ENCODE results near the gene CAPN9. TPM values are rescaled to one million over a fixed set of nuclear protein-coding genes. Genes with fewer than 3 reads are reported as not detected.

Gene CAPN9
- total and polyA plus RNA-seq, 2 donors (not counting 3 experiments of a cell fraction or from before 2014, with no cell fraction given): not detected

GRCh38 chr1:230796626-230797025 is 49.4 kb downstream of the CAPN9 start:
- no peaks in the 10 kb centered on the region for H3K79me2 ChIP-seq (ENCODE audit: control insufficient read depth, insufficient read depth, low read length)
- H3K36me3 ChIP-seq (ENCODE audit: control insufficient read depth in 2 of 2, extremely low read depth in 1 of 2, insufficient read depth in 2 of 2, low read length in 2 of 2): no peaks in the 10 kb centered on the region
- TF ChIP-seq MYC (IDR thresholded peaks at IDR 0.05; ENCODE audit: low read depth, low read length): no peak
- no peak for TF ChIP-seq JUN (IDR thresholded peaks at IDR 0.05; ENCODE audit: borderline replicate concordance, insufficient read depth, insufficient read length, low read depth)
- no peak for TF ChIP-seq GATA2 (IDR thresholded peaks at IDR 0.05; ENCODE audit: insufficient read depth, insufficient read length, low read depth, low read length)
- no peak for TF ChIP-seq POLR2AphosphoS5 (IDR thresholded peaks at IDR 0.05; ENCODE audit: insufficient read depth, low read depth, low read length)
- TF ChIP-seq MAX (IDR thresholded peaks at IDR 0.05; ENCODE audit: insufficient read depth, insufficient read length): no peak
- TF ChIP-seq FOS (IDR thresholded peaks at IDR 0.05; ENCODE audit: borderline replicate concordance, insufficient read depth, low read length): no peak
- TF ChIP-seq EZH2 (IDR thresholded peaks at IDR 0.05; ENCODE audit: borderline replicate concordance, low read depth, low read length, severe bottlenecking): no peak
- no peak for TF ChIP-seq POLR2A (IDR thresholded peaks at IDR 0.05; ENCODE audit: low read depth, low read length)
- H3K9me1 ChIP-seq (replicated peaks; ENCODE audit: control insufficient read depth, extremely low read depth, insufficient read depth, low read length): no peaks in the 10 kb centered on the region
- CTCF ChIA-PET: interaction anchor here (1.4 to 5.0 kb wide), 3 partner anchors 295 to 414 kb away, joined by 5 to 40 read pairs (median 13); no protein-coding TSS in a partner anchor
- POLR2A ChIA-PET: no interaction called here
- H2AFZ ChIP-seq (ENCODE audit: low read depth, low read length): no peak overlapping the region
- intact Hi-C loops (cut with micrococcal nuclease): loop anchor here (5.0 kb wide), 1 partner anchor 806 kb away; no protein-coding TSS in a partner anchor
- H3K4me1 ChIP-seq (ENCODE audit: control insufficient read depth, extremely low read depth, insufficient read depth, low read length): no peaks in the 10 kb centered on the region
- no TSS peak for BruUV-seq (replicated peaks)
- no peaks in the 10 kb centered on the region for H3K9me3 ChIP-seq (replicated peaks; ENCODE audit: control insufficient read depth, insufficient read depth, low read length)
- FAIRE-seq: no peak
- H3K27ac ChIP-seq (ENCODE audit: insufficient read depth, low read depth, low read length): no peak overlapping the region
- H4K20me1 ChIP-seq (replicated peaks; ENCODE audit: control insufficient read depth, extremely low read depth, insufficient read depth, low read length): no peaks in the 10 kb centered on the region
- dilution Hi-C loops (cut with MboI; ENCODE audit: extremely low pct_ligation_motif_present, low sequenced_read_pairs): no loop called here
- H3K4me3 ChIP-seq (replicated peaks in 1 of 3; ENCODE audit: insufficient read depth in 1 of 3, low read depth in 1 of 3, low read length in 3 of 3): no peak overlapping the region
- no peak for DNase-seq (ENCODE audit: low read depth, low spot score)
- H3K27me3 ChIP-seq (ENCODE audit: control insufficient read depth in 2 of 2, insufficient read depth in 2 of 2, low read length in 2 of 2): no peaks in the 10 kb centered on the region
- H3K4me2 ChIP-seq (ENCODE audit: insufficient read depth, low read length): no peak overlapping the region
- H3K9ac ChIP-seq (replicated peaks; ENCODE audit: extremely low read depth, insufficient read depth, low read length): no peak overlapping the region
